Measurements from ENCODE around the gene PERM1. TPM values are rescaled to one million over a fixed set of nuclear protein-coding genes. Genes with fewer than 3 reads are reported as not detected.

Gene PERM1
- total RNA-seq, 2 donors from 2014 or later, result not detected

GRCh38 chr1:999725-1000356, 17.9 kb upstream of the PERM1 start, which contains the start of gene HES4:
Gene HES4, minus strand, starts transcription at chr1:1000097. Its CDS starts 124 bp downstream, at chr1:999973.
- peak within 1 kb of the TSS; percentile 96 for H3K27ac Mint-ChIP-seq
- 0 to 1% methylated on average over 38 to 94 of the region's 95 CpGs for WGBS, 2 experiments (ENCODE audit: insufficient coverage in 1 of 2, insufficient read length in 1 of 2)
- H3K4me1 Mint-ChIP-seq, result peaks cover 15% of the 10 kb centered on the region
- H3K9me3 Mint-ChIP-seq, result no peaks in the 10 kb centered on the region
- no peak for TF ChIP-seq CTCF (conservative IDR thresholded peaks at IDR 0.05)
- H3K36me3 Mint-ChIP-seq (ENCODE audit: low read depth), result no peaks in the 10 kb centered on the region
- Histone ChIP-seq H3K27me3 (ENCODE audit: control insufficient read depth, insufficient read depth, low read length, poor library complexity, severe bottlenecking) (peaks cover 16% of the 10 kb centered on the region), H3K9me3 (ENCODE audit: control insufficient read depth, low read length) (no peaks in the 10 kb centered on the region), H3K4me1 (ENCODE audit: control insufficient read depth, insufficient read depth, low read length) (peaks cover 12% of the 10 kb centered on the region), H3K4me3 (ENCODE audit: low read length) (peak within 1 kb of the TSS; percentile 81), H3K36me3 (ENCODE audit: control insufficient read depth, insufficient read depth, low read length) (no peaks in the 10 kb centered on the region), H3K9ac (ENCODE audit: extremely low read depth, low read length, poor library complexity, severe bottlenecking) (peak within 1 kb of the TSS; percentile 95), H3K27ac (ENCODE audit: low read depth, low read length) (peak within 1 kb of the TSS; percentile 100)
- DNase-seq, result peak; percentile 97
- peaks cover 67% of the 10 kb centered on the region for H3K27me3 Mint-ChIP-seq (ENCODE audit: insufficient read depth)
- H3K4me3 Mint-ChIP-seq, result peak within 1 kb of the TSS; percentile 59

- H3K4me3 Mint-ChIP-seq, result peak overlapping the region; percentile 59
- Histone ChIP-seq H3K36me3 (ENCODE audit: control insufficient read depth, insufficient read depth, low read length) (no peaks in the 10 kb centered on the region), H3K9ac (ENCODE audit: extremely low read depth, low read length, poor library complexity, severe bottlenecking) (peak overlapping the region; percentile 95), H3K27me3 (ENCODE audit: control insufficient read depth, insufficient read depth, low read length, poor library complexity, severe bottlenecking) (peaks cover 16% of the 10 kb centered on the region), H3K9me3 (ENCODE audit: control insufficient read depth, low read length) (no peaks in the 10 kb centered on the region), H3K4me1 (ENCODE audit: control insufficient read depth, insufficient read depth, low read length) (peaks cover 8% of the 10 kb centered on the region), H3K4me3 (ENCODE audit: low read length) (peak overlapping the region; percentile 81), H3K27ac (ENCODE audit: low read depth, low read length) (peak overlapping the region; percentile 100)
- peaks cover 72% of the 10 kb centered on the region for H3K27me3 Mint-ChIP-seq (ENCODE audit: insufficient read depth)
- peak; percentile 6 for TF ChIP-seq CTCF (conservative IDR thresholded peaks at IDR 0.05)
- DNase-seq, result peak; percentile 79
- no peak overlapping the region for H3K27ac Mint-ChIP-seq
- H3K4me1 Mint-ChIP-seq, result peaks cover 8% of the 10 kb centered on the region
- no peaks in the 10 kb centered on the region for H3K36me3 Mint-ChIP-seq (ENCODE audit: low read depth)
- WGBS, 2 experiments (ENCODE audit: insufficient coverage in 1 of 2, insufficient read length in 1 of 2), result 1% methylated on average over 31 to 86 of the region's 86 CpGs
- H3K9me3 Mint-ChIP-seq, result no peaks in the 10 kb centered on the region
Measured at GRCh38 chr1:998995-999724, 17.3 kb upstream of the PERM1 start.

GRCh38 chr1:998745-998994, 16.8 kb upstream of the PERM1 start:
- peaks cover 72% of the 10 kb centered on the region for H3K27me3 Mint-ChIP-seq (ENCODE audit: insufficient read depth)
- no peaks in the 10 kb centered on the region for H3K9me3 Mint-ChIP-seq

More at GRCh38 chr1:998745-998994, 16.8 kb upstream of the PERM1 start:
- WGBS, 2 experiments (ENCODE audit: insufficient coverage in 1 of 2, insufficient read length in 1 of 2), result 0% methylated on average over 3 to 25 of the region's 27 CpGs
- Mint-ChIP-seq H3K27ac (no peak overlapping the region), H3K4me3 (peak overlapping the region; percentile 59), H3K4me1 (peaks cover 7% of the 10 kb centered on the region), H3K36me3 (ENCODE audit: low read depth) (no peaks in the 10 kb centered on the region)
- Histone ChIP-seq H3K9me3 (ENCODE audit: control insufficient read depth, low read length) (no peaks in the 10 kb centered on the region), H3K4me3 (ENCODE audit: low read length) (peak overlapping the region; percentile 81), H3K4me1 (ENCODE audit: control insufficient read depth, insufficient read depth, low read length) (peaks cover 6% of the 10 kb centered on the region), H3K27me3 (ENCODE audit: control insufficient read depth, insufficient read depth, low read length, poor library complexity, severe bottlenecking) (peaks cover 16% of the 10 kb centered on the region), H3K9ac (ENCODE audit: extremely low read depth, low read length, poor library complexity, severe bottlenecking) (peak overlapping the region; percentile 95), H3K36me3 (ENCODE audit: control insufficient read depth, insufficient read depth, low read length) (no peaks in the 10 kb centered on the region), H3K27ac (ENCODE audit: low read depth, low read length) (peak overlapping the region; percentile 100)
- no peak for DNase-seq
- TF ChIP-seq CTCF (conservative IDR thresholded peaks at IDR 0.05), result peak; percentile 7
